Peyer's patch (tissue), 4 donors: Measurements from ENCODE around the gene KIT. TPM values are rescaled to one million over a fixed set of nuclear protein-coding genes. Genes with fewer than 3 reads are reported as not detected.

Experiments
- DNase-seq, 3 donors: peaks; one replicate each; pipeline ENCODE4 v3.0.0-alpha.2; 2017 to 2019
- H3K27ac ChIP-seq, 4 donors: fragments of 200-600 bp; sonication (generic); one replicate each; pipeline ENCODE4 v1.5.1; 2016 to 2019
- H3K27me3 ChIP-seq, 2 donors: fragments of 200-600 bp; sonication (generic); one replicate each; pipeline ENCODE4 v1.5.1; 2019
- H3K36me3 ChIP-seq, 3 donors: fragments of 200-600 bp; sonication (generic); one replicate each; pipeline ENCODE4 v1.5.1; 2016 to 2019
- H3K4me1 ChIP-seq, 4 donors: fragments of 200-600 bp; sonication (generic); one replicate each; pipeline ENCODE4 v1.5.1; 2016 to 2019
- H3K4me3 ChIP-seq, 4 donors: fragments of 200-600 bp; sonication (generic); 1 replicate in 3 of 4; 2 replicates in 1 of 4; pipeline ENCODE4 v1.5.1; 2016 to 2019; ENCODE audit warnings: mild to moderate bottlenecking in 1 of 4
- H3K9me3 ChIP-seq, 4 donors: fragments of 200-600 bp; sonication (generic); one replicate each; pipeline ENCODE4 v1.5.1; 2016 to 2019; ENCODE audit warnings: mild to moderate bottlenecking in 1 of 4
- CTCF ChIP-seq, 6 experiments: fragments of 450-650 bp in 4 of 6; fragments of 200-600 bp in 2 of 6; sonication (generic) in 1 of 6; IDR thresholded peaks; one replicate each; pipeline ENCODE4 v1.5.1; 2017 to 2019; ENCODE audit warnings: antibody characterized with exemption in 6 of 6, mild to moderate bottlenecking in 3 of 6, moderate library complexity in 1 of 6
- POLR2A ChIP-seq, 2 donors: fragments of 450-650 bp; IDR thresholded peaks; one replicate each; pipeline ENCODE4 v1.5.1; 2017; ENCODE audit warnings: antibody characterized with exemption in 2 of 2, mild to moderate bottlenecking in 2 of 2, moderate library complexity in 2 of 2
- total RNA-seq, 4 donors: library from RNA; depleted of rRNA; stranded (reverse); fragments of >200 nt; gene quantifications; one replicate each; pipeline ENCODE4 v1.1.0, GENCODE V29; 2016

The KIT gene
- total RNA-seq, 4 donors from 2014 or later, result 4.4 to 21.5 (median 9.5) TPM

GRCh38 chr4:54643958-54644751, 13.6 kb upstream of the KIT start:
- no peak overlapping the region for H3K27ac ChIP-seq
- H3K4me3 ChIP-seq, result no peak overlapping the region
- DNase-seq, result no peak
- no peaks in the 10 kb centered on the region for H3K4me1 ChIP-seq
- no peaks in the 10 kb centered on the region for H3K9me3 ChIP-seq
- no peaks in the 10 kb centered on the region for H3K27me3 ChIP-seq
- no peak for TF ChIP-seq POLR2A (IDR thresholded peaks at IDR 0.05)
- TF ChIP-seq CTCF (IDR thresholded peaks at IDR 0.05), result no peak
- H3K36me3 ChIP-seq, result no peaks in the 10 kb centered on the region

- no peak overlapping the region for H3K4me3 ChIP-seq
- no peaks in the 10 kb centered on the region for H3K4me1 ChIP-seq
- no peak overlapping the region for H3K27ac ChIP-seq
- H3K9me3 ChIP-seq, result no peaks in the 10 kb centered on the region
- H3K27me3 ChIP-seq, result no peaks in the 10 kb centered on the region
- H3K36me3 ChIP-seq, result no peaks in the 10 kb centered on the region
- DNase-seq, result no peak
- TF ChIP-seq POLR2A (IDR thresholded peaks at IDR 0.05) (no peak), CTCF (IDR thresholded peaks at IDR 0.05) (no peak)
Observed at GRCh38 chr4:54645830-54646229, 11.9 kb upstream of the KIT start.

GRCh38 chr4:54647070-54647469, 10.7 kb upstream of the KIT start:
- Histone ChIP-seq H3K4me3 (no peak overlapping the region), H3K4me1 (no peaks in the 10 kb centered on the region), H3K9me3 (no peaks in the 10 kb centered on the region), H3K27ac (no peak overlapping the region), H3K36me3 (no peaks in the 10 kb centered on the region), H3K27me3 (no peaks in the 10 kb centered on the region)
- TF ChIP-seq CTCF (IDR thresholded peaks at IDR 0.05) (no peak), POLR2A (IDR thresholded peaks at IDR 0.05) (no peak)
- no peak for DNase-seq

GRCh38 chr4:54651050-54651449, 6.7 kb upstream of the KIT start:
- no peak for DNase-seq
- H3K27me3 ChIP-seq, result no peaks in the 10 kb centered on the region

GRCh38 chr4:54654753-54655152, 3.0 kb upstream of the KIT start:
- no peak overlapping the region for H3K27ac ChIP-seq
- no peaks in the 10 kb centered on the region for H3K9me3 ChIP-seq
- H3K36me3 ChIP-seq, result no peaks in the 10 kb centered on the region
- TF ChIP-seq CTCF (IDR thresholded peaks at IDR 0.05) (no peak), POLR2A (IDR thresholded peaks at IDR 0.05) (no peak)
- H3K4me3 ChIP-seq, result no peak overlapping the region
- peaks cover 0 to 14% of the 10 kb centered on the region in 2 donors for H3K27me3 ChIP-seq
- peaks cover 0 to 24% (median 3%) of the 10 kb centered on the region in 4 donors for H3K4me1 ChIP-seq
- DNase-seq, result no peak

More at GRCh38 chr4:54651050-54651449, 6.7 kb upstream of the KIT start:
- Histone ChIP-seq H3K4me1 (no peaks in the 10 kb centered on the region), H3K36me3 (no peaks in the 10 kb centered on the region), H3K9me3 (no peaks in the 10 kb centered on the region), H3K4me3 (no peak overlapping the region), H3K27ac (no peak overlapping the region)
- TF ChIP-seq POLR2A (IDR thresholded peaks at IDR 0.05) (no peak), CTCF (IDR thresholded peaks at IDR 0.05) (no peak)
